Caco-2 (cell line): ENCODE measurements around the gene RXRG. TPM values are rescaled to one million over a fixed set of nuclear protein-coding genes. Genes with fewer than 3 reads are reported as not detected.

ENCODE experiments used
- BruUV-seq: library from RNA; stranded (reverse); fragments of 400-500 nt; replicated peaks from 2 replicates; lab custom pipeline; 2021; lab: Mats Ljungman, UMichigan
- CTCF ChIA-PET: fragments of 300-600 bp; sonication (Branson Sonifier 250); formaldehyde crosslinking; loops from one replicate; lab custom pipeline; 2022; ENCODE audit warnings: antibody characterized with exemption; lab: Charles Lee
- POLR2A ChIA-PET: fragments of 300-600 bp; sonication (Branson Sonifier 250); formaldehyde crosslinking; loops from one replicate; lab custom pipeline; 2022; ENCODE audit warnings: antibody characterized with exemption; lab: Charles Lee
- DNase-seq, 2 experiments: peaks; one replicate each; pipeline versions ENCODE4 v3.0.0 to v3.0.0-alpha.2; 2020 to 2022
- H3K27me3 ChIP-seq: replicated peaks from 2 replicates; pipeline ENCODE4 v1.6.0; 2011; ENCODE audit warnings: low read length; ENCODE audit not compliant: control insufficient read depth, insufficient read depth
- H3K36me3 ChIP-seq: 2 replicates; pipeline ENCODE4 v1.5.1; 2011; ENCODE audit warnings: low read length; ENCODE audit not compliant: control insufficient read depth, insufficient read depth
- H3K4me1 ChIP-seq: fragments of 250-450 bp; sonication (Bioruptor Pico); 2 replicates; pipeline ENCODE4 v1.5.1; 2020; ENCODE audit warnings: mild to moderate bottlenecking
- H3K4me3 ChIP-seq: 2 replicates; pipeline ENCODE4 v1.5.1; 2011; ENCODE audit warnings: low read depth, mild to moderate bottlenecking, control low read depth, low read length
- H3K9me3 ChIP-seq: fragments of 250-450 bp; sonication (Bioruptor Pico); 2 replicates; pipeline ENCODE4 v1.5.1; 2020; ENCODE audit warnings: mild to moderate bottlenecking, moderate library complexity
- H3K27ac Mint-ChIP-seq: one replicate; pipeline ENCODE4 v1.8.0; 2022; ENCODE audit warnings: mixed read lengths; ENCODE audit not compliant: unreplicated experiment
- H3K27me3 Mint-ChIP-seq: one replicate; pipeline ENCODE4 v1.8.0; 2022; ENCODE audit warnings: mixed read lengths; ENCODE audit not compliant: insufficient read depth, unreplicated experiment
- H3K36me3 Mint-ChIP-seq: one replicate; pipeline ENCODE4 v1.8.0; 2022; ENCODE audit warnings: mild to moderate bottlenecking, mixed read lengths; ENCODE audit not compliant: insufficient read depth, unreplicated experiment
- H3K4me1 Mint-ChIP-seq: one replicate; pipeline ENCODE4 v1.8.0; 2022; ENCODE audit warnings: low read depth, mixed read lengths; ENCODE audit not compliant: unreplicated experiment
- H3K4me3 Mint-ChIP-seq: one replicate; pipeline ENCODE4 v1.8.0; 2022; ENCODE audit warnings: mild to moderate bottlenecking, moderate library complexity, mixed read lengths; ENCODE audit not compliant: unreplicated experiment
- H3K9me3 Mint-ChIP-seq: one replicate; pipeline ENCODE4 v1.8.0; 2022; ENCODE audit warnings: mixed read lengths; ENCODE audit not compliant: unreplicated experiment
- CTCF ChIP-seq, 2 experiments: fragments of 200-600 bp in 1 of 2; IDR thresholded peaks; 1 replicate in 1 of 2; 2 replicates in 1 of 2; pipeline versions ENCODE4 v1.5.1 to v1.8.0; 2011 to 2022; ENCODE audit warnings: antibody characterized with exemption in 1 of 2, control low read depth in 1 of 2, inconsistent platforms in 1 of 2, low read depth in 1 of 2, low read length in 1 of 2, mild to moderate bottlenecking in 1 of 2, moderate library complexity in 1 of 2; ENCODE audit not compliant: insufficient read depth in 1 of 2, severe bottlenecking in 1 of 2, unreplicated experiment in 1 of 2
- intact Hi-C: fragments of 100-400 bp; cut with micrococcal nuclease; formaldehyde crosslinking; loops from one replicate; pipeline ENCODE4 v1.10.0; 2022; ENCODE audit not compliant: unreplicated experiment
- total RNA-seq: library from RNA; stranded (reverse); gene quantifications from 2 replicates; pipeline ENCODE4 v1.2.3, GENCODE V29; 2022

Gene RXRG
- total RNA-seq, 1 experiment from 2014 or later, result not detected

GRCh38 chr1:165455111-165455510 is 10.2 kb upstream of the RXRG start:
- no peak for DNase-seq
- Mint-ChIP-seq H3K4me3 (no peak overlapping the region), H3K27me3 (peaks cover 1% of the 10 kb centered on the region), H3K4me1 (peaks cover 19% of the 10 kb centered on the region), H3K9me3 (no peaks in the 10 kb centered on the region), H3K36me3 (no peaks in the 10 kb centered on the region), H3K27ac (no peak overlapping the region)
- ChIA-PET CTCF (interaction anchor here (0.7 kb wide), 1 partner anchor 41 kb away, joined by 3 read pairs; no protein-coding TSS in a partner anchor), POLR2A (no interaction called here)
- H3K4me3 ChIP-seq, result no peak overlapping the region
- H3K36me3 ChIP-seq, result no peaks in the 10 kb centered on the region
- H3K9me3 ChIP-seq, result no peaks in the 10 kb centered on the region
- no peaks in the 10 kb centered on the region for H3K27me3 ChIP-seq
- intact Hi-C loops, result no loop called here
- BruUV-seq, result no TSS peak
- peaks cover 8% of the 10 kb centered on the region; the same call in 1 of the 2 replicates for H3K4me1 ChIP-seq
- TF ChIP-seq CTCF (IDR thresholded peaks at IDR 0.05; ENCODE audit: insufficient read depth in 1 of 2, low read depth in 1 of 2, low read length in 1 of 2, severe bottlenecking in 1 of 2, unreplicated experiment in 1 of 2), result no peak

DNA sequence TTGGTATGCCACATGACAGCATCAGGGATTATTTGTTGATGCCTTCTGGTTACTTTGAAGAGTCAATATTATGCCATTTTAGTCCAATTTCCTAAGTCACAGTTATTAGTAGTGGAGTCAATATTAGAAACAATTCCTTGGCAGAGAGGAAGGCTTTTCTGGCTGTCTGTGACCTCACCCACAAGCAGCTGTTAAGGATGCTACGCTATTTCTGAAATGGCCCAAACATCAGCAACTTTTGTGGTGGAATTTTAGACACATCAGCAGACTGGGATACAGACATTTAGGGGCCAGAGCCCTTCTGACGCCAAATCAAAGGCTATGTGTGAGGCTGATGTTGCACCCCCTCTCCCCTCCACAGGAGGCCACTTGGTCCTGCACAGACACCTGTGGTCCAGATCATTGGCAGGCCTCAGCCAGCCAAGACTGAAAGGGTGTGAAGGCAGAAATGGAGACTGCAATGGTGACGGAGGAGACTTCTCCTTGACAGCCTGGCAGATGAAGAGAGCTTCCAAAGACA is 9.2 kb upstream of the RXRG start:
- H3K27me3 ChIP-seq, result no peaks in the 10 kb centered on the region
- no peaks in the 10 kb centered on the region for H3K9me3 ChIP-seq
- ChIA-PET POLR2A (no interaction called here), CTCF (no interaction called here)
- DNase-seq, result no peak
- Mint-ChIP-seq H3K36me3 (no peaks in the 10 kb centered on the region), H3K4me1 (peaks cover 19% of the 10 kb centered on the region), H3K9me3 (no peaks in the 10 kb centered on the region), H3K4me3 (no peak overlapping the region), H3K27me3 (peaks cover 3% of the 10 kb centered on the region), H3K27ac (no peak overlapping the region)
- intact Hi-C loops, result no loop called here
- H3K4me3 ChIP-seq, result no peak overlapping the region
- H3K36me3 ChIP-seq, result no peaks in the 10 kb centered on the region
- no TSS peak for BruUV-seq
- no peak for TF ChIP-seq CTCF (IDR thresholded peaks at IDR 0.05; ENCODE audit: insufficient read depth in 1 of 2, low read depth in 1 of 2, low read length in 1 of 2, severe bottlenecking in 1 of 2, unreplicated experiment in 1 of 2)
- peaks cover 8% of the 10 kb centered on the region; the same call in 1 of the 2 replicates for H3K4me1 ChIP-seq

DNA sequence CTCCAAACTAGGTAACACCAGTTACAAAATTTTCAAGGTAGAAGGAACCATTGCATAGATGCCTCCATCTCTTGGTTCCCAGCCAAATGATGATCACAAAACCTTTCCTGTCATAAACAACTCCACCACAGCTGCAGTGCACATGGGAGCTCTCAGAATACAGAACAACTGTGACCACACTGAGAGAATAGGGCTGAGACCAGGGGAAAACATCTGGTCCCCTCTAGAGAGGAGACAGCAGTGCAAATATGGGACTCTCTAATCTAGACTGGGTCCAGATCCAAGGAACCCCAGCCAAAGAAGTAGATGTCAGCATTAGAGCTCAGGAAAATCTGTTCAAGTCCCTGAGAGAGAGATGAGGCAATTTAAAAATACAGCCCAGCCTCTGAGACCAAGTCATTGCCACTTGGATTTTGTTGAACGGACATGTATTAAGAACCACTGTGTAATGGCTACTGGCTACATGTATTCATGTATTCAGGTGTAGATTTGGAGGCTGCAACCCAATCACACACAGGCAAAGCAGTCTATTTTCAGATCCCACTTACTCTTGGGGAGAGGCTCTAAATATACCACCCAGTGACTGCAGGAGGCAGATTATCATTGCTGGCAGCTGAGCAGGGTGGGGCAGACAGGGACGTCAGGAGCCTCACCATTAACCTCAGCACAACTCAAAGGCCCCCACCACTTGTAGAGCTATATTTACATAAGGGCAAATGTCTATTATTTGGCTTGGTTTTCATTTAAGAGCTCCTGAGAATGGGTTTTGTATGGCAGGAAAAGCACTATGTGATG is 7.6 kb upstream of the RXRG start:
- Histone ChIP-seq H3K9me3 (no peaks in the 10 kb centered on the region), H3K36me3 (no peaks in the 10 kb centered on the region), H3K27me3 (no peaks in the 10 kb centered on the region), H3K4me3 (no peak overlapping the region), H3K4me1 (peaks cover 8% of the 10 kb centered on the region; the same call in 1 of the 2 replicates)
- Mint-ChIP-seq H3K27ac (no peak overlapping the region), H3K4me1 (peaks cover 19% of the 10 kb centered on the region), H3K9me3 (no peaks in the 10 kb centered on the region), H3K4me3 (no peak overlapping the region), H3K36me3 (no peaks in the 10 kb centered on the region), H3K27me3 (peaks cover 8% of the 10 kb centered on the region)
- DNase-seq, result no peak
- BruUV-seq, result no TSS peak
- CTCF ChIA-PET, result no interaction called here
- intact Hi-C loops, result no loop called here
- no peak for TF ChIP-seq CTCF (IDR thresholded peaks at IDR 0.05; ENCODE audit: insufficient read depth in 1 of 2, low read depth in 1 of 2, low read length in 1 of 2, severe bottlenecking in 1 of 2, unreplicated experiment in 1 of 2)
- POLR2A ChIA-PET, result no interaction called here
